SU-DHL-6 (cell line): Measurements from ENCODE around the gene GOT1.
A peak's percentile ranks its signal among the peaks of the same experiment; 100 is the strongest.

Experiments
- H2AFZ ChIP-seq: fragments of 200-600 bp; sonication (generic); 2 replicates; pipeline ENCODE4 v1.6.1; 2014; ENCODE audit warnings: low read depth, mild to moderate bottlenecking, moderate library complexity, mixed read lengths, antibody characterized with exemption, low read length; ENCODE audit not compliant: severe bottlenecking
- H3F3A ChIP-seq: fragments of 200-600 bp; shearing (Covaris generic); 2 replicates; pipeline ENCODE4 v1.6.0; 2016; ENCODE audit warnings: antibody characterized with exemption, mild to moderate bottlenecking; ENCODE audit not compliant: insufficient read depth
- H3K27ac ChIP-seq: fragments of 200-600 bp; sonication (generic); 2 replicates; pipeline ENCODE4 v1.5.1; 2016; ENCODE audit warnings: low read depth, mild to moderate bottlenecking, low read length, moderate library complexity, mixed read lengths
- H3K27me3 ChIP-seq: fragments of 200-600 bp; sonication (generic), shearing (Covaris generic); 2 replicates; pipeline ENCODE4 v1.6.0; 2014; ENCODE audit warnings: mild to moderate bottlenecking, low read length
- H3K36me3 ChIP-seq: fragments of 200-600 bp; sonication (generic); 2 replicates; pipeline ENCODE4 v1.6.1; 2014; ENCODE audit warnings: mild to moderate bottlenecking, low read length, mixed read lengths
- H3K4me2 ChIP-seq: fragments of 300-600, 200-600 bp; shearing (Covaris generic), sonication (generic); 2 replicates; pipeline ENCODE4 v1.6.0; 2014; ENCODE audit warnings: low read length, low read depth, mild to moderate bottlenecking; ENCODE audit not compliant: poor library complexity, severe bottlenecking
- H3K4me3 ChIP-seq: fragments of 200-600 bp; sonication (generic); 2 replicates; pipeline ENCODE4 v1.5.1; 2014; ENCODE audit warnings: antibody characterized with exemption, low read length, mild to moderate bottlenecking, mixed read lengths; ENCODE audit not compliant: insufficient read depth, poor library complexity, severe bottlenecking
- H3K79me2 ChIP-seq: fragments of 200-600 bp; sonication (generic); 2 replicates; pipeline ENCODE4 v1.6.1; 2014; ENCODE audit warnings: mild to moderate bottlenecking, low read length, moderate library complexity; ENCODE audit not compliant: insufficient read depth
- H3K9ac ChIP-seq: fragments of 200-600 bp; sonication (generic); 2 replicates; pipeline ENCODE4 v1.7.0; 2014; ENCODE audit warnings: mild to moderate bottlenecking, low read length
- H3K9me2 ChIP-seq: fragments of 200-600 bp; sonication (generic); replicated peaks from 2 replicates; pipeline ENCODE4 v1.6.1; 2014; ENCODE audit warnings: low read length; ENCODE audit not compliant: insufficient read depth
- H3K9me3 ChIP-seq: fragments of 200-600 bp; sonication (generic); 2 replicates; pipeline ENCODE4 v1.6.1; 2014; ENCODE audit warnings: low read length, mixed read lengths; ENCODE audit not compliant: insufficient read depth
- H4K20me1 ChIP-seq: fragments of 200-600 bp; sonication (generic); 2 replicates; pipeline ENCODE4 v1.6.1; 2014; ENCODE audit warnings: low read depth, mild to moderate bottlenecking, antibody characterized with exemption, low read length, moderate library complexity, mixed read lengths
- EZH2phosphoT487 ChIP-seq: fragments of 200-600 bp; sonication (generic), shearing (Covaris generic); conservative IDR thresholded peaks from 2 replicates; pipeline ENCODE4 v1.6.1; 2018; ENCODE audit warnings: mild to moderate bottlenecking, antibody characterized with exemption, low read length, moderate library complexity, mixed read lengths
- TF ChIP-seq, protein P1 (sequence below): fragments of 200-600 bp; sonication (generic); IDR thresholded peaks from one replicate; pipeline ENCODE4 v1.5.1; 2017; ENCODE audit warnings: antibody characterized with exemption, mild to moderate bottlenecking, low read length, moderate library complexity; ENCODE audit not compliant: insufficient read depth, poor library complexity, severe bottlenecking

GOT1 gene

DNA sequence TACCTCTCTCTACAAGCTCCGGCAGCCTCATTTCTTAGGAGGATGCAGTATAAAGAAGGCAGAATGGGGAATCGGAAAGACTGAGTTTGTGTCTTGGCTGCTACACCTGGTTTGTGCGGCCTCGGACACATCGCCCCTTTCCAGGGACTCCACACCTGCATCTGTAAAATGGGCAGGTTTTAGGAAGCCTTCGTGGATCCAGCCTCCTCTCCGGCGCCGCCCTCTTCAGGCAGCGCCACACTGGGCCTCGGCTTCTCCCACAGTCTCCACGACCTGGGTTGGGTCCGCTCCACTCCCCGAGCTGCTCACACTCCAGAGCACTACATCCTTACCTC lies 341 bp downstream of the GOT1 start:
- peak overlapping the region; percentile 50 for H3K27ac ChIP-seq
- 0 out of 2 replicates have a peak, but pooled peaks cover 6% of the 10 kb centered on the region for H3F3A ChIP-seq
- peak overlapping the region; percentile 49 for H2AFZ ChIP-seq
- no peaks in the 10 kb centered on the region for H3K9me3 ChIP-seq
- H3K79me2 ChIP-seq: peaks cover 44% of the 10 kb centered on the region
- no peaks in the 10 kb centered on the region for H3K36me3 ChIP-seq
- TF ChIP-seq EZH2phosphoT487: no peak
- TF ChIP-seq, protein P1, sequence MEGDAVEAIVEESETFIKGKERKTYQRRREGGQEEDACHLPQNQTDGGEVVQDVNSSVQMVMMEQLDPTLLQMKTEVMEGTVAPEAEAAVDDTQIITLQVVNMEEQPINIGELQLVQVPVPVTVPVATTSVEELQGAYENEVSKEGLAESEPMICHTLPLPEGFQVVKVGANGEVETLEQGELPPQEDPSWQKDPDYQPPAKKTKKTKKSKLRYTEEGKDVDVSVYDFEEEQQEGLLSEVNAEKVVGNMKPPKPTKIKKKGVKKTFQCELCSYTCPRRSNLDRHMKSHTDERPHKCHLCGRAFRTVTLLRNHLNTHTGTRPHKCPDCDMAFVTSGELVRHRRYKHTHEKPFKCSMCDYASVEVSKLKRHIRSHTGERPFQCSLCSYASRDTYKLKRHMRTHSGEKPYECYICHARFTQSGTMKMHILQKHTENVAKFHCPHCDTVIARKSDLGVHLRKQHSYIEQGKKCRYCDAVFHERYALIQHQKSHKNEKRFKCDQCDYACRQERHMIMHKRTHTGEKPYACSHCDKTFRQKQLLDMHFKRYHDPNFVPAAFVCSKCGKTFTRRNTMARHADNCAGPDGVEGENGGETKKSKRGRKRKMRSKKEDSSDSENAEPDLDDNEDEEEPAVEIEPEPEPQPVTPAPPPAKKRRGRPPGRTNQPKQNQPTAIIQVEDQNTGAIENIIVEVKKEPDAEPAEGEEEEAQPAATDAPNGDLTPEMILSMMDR: no peak
- H3K4me2 ChIP-seq: peak overlapping the region; percentile 67
- H3K4me3 ChIP-seq: peak overlapping the region; percentile 73
- H4K20me1 ChIP-seq: no peaks in the 10 kb centered on the region
- H3K9ac ChIP-seq: peak overlapping the region; percentile 78
- H3K27me3 ChIP-seq: no peaks in the 10 kb centered on the region
- H3K9me2 ChIP-seq: no peaks in the 10 kb centered on the region

DNA sequence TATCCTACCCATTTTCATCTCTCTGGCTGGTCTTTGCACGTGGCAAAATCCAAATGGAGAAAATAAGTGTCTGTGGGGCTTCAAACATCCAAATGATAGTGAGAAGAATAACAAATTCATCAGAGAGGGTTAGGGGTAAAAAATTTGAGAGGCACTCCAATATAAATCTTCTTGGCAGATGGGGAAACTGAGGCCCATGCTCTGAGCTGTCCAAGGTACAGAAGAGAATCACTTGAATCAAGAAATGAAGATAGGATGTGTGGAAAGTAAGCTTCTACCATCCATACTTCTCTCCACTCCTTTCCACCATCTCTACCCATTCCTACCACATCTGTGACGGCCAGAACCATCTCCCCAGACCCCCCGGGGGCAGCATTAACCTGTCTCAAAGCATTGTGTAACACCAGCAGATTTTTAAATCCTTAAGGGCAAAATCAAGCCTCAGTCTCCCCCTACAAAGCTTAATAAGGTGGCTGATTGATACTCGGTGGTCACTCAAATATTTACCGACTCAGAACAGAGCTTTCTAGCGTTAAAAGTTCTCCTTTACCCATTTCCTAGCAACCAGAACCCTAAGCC lies 818 bp downstream of the GOT1 start:
- Histone ChIP-seq H3K36me3 (no peaks in the 10 kb centered on the region), H2AFZ (peak overlapping the region; percentile 49), H3K27ac (no peak overlapping the region), H3K9me2 (no peaks in the 10 kb centered on the region), H3K4me2 (peak overlapping the region; percentile 67), H4K20me1 (no peaks in the 10 kb centered on the region), H3F3A (0 out of 2 replicates have a peak, but pooled peaks cover 3% of the 10 kb centered on the region), H3K79me2 (peaks cover 44% of the 10 kb centered on the region), H3K27me3 (no peaks in the 10 kb centered on the region), H3K4me3 (peak overlapping the region; percentile 73), H3K9me3 (no peaks in the 10 kb centered on the region), H3K9ac (peak overlapping the region; percentile 78)
- TF ChIP-seq, protein P1: no peak
- no peak for TF ChIP-seq EZH2phosphoT487

DNA sequence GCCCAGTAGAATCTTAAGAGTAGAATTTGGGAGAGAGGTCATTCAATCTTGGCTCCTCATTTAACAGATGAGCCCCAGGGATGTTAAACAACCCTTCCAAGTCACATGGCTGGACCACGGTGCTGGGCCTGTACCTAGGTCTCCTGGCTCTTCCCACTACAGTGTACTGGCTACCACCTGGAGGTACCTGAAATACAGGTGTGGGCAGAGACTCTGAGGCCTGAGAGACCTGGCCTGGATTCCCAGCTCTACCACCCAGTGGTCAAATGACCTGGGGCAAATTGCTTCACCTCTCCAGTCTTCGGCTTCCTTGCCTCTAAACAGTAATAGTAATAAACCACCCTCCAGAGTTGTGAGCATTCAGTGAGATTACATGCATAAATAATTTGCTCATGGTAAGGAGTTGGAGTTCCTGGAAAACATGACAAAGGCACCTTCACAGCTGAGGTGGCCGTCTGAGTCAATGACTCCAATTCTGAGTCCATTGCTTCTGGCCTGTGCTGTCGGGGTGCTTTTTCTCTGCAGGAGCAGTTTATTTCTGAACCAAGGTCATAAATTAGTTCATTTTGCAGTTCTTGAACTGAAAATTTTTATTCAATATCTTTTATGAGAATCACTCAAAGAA lies 2.7 kb downstream of the GOT1 start:
- H3K4me2 ChIP-seq: no peak overlapping the region
- TF ChIP-seq, protein P1: no peak
- TF ChIP-seq EZH2phosphoT487: no peak
- H3K9me3 ChIP-seq: no peaks in the 10 kb centered on the region
- peaks cover 47% of the 10 kb centered on the region for H3K79me2 ChIP-seq
- H2AFZ ChIP-seq: no peak overlapping the region
- H3K27ac ChIP-seq: no peak overlapping the region
- H3K27me3 ChIP-seq: no peaks in the 10 kb centered on the region
- no peaks in the 10 kb centered on the region for H3K9me2 ChIP-seq
- no peak overlapping the region for H3K9ac ChIP-seq
- H3K4me3 ChIP-seq: no peak overlapping the region
- H3F3A ChIP-seq: 0 out of 2 replicates have a peak, but pooled peaks cover 3% of the 10 kb centered on the region
- no peaks in the 10 kb centered on the region for H3K36me3 ChIP-seq
- H4K20me1 ChIP-seq: no peaks in the 10 kb centered on the region
